ENCODE data around the gene FGF14. TPM values are rescaled to one million over a fixed set of nuclear protein-coding genes. Genes with fewer than 3 reads are reported as not detected.

Gene FGF14
- total RNA-seq, 2 donors from 2014 or later = 0.14 TPM

GRCh38 chr13:102405499-102406100 is 3.8 kb upstream of the FGF14 start:
- no peaks in the 10 kb centered on the region for H3K27me3 ChIP-seq (replicated peaks; ENCODE audit: insufficient read depth)
- H3K36me3 ChIP-seq = no peaks in the 10 kb centered on the region
- peaks cover 0 to 11% of the 10 kb centered on the region in 2 donors for H3K4me1 ChIP-seq (ENCODE audit: control insufficient read depth in 1 of 2, low read depth in 2 of 2)
- H3K27ac ChIP-seq = no peak overlapping the region
- DNase-seq (ENCODE audit: low spot score) (no peak), ATAC-seq (ENCODE audit: insufficient number of reproducible peaks, low FRiP score, low read depth) (no peak)
- no peak for TF ChIP-seq CTCF (IDR thresholded peaks at IDR 0.05)
- no peak overlapping the region for H3K4me3 ChIP-seq
- no peaks in the 10 kb centered on the region for H3K9me3 ChIP-seq

GRCh38 chr13:102402290-102402689 is 442 bp upstream of the FGF14 start:
- no peak for TF ChIP-seq CTCF (IDR thresholded peaks at IDR 0.05)
- no peaks in the 10 kb centered on the region for H3K27me3 ChIP-seq (replicated peaks; ENCODE audit: insufficient read depth)
- H3K4me3 ChIP-seq = peak overlapping the region; percentile 84
- H3K36me3 ChIP-seq = no peaks in the 10 kb centered on the region
- DNase-seq (ENCODE audit: low spot score) (no peak), ATAC-seq (ENCODE audit: insufficient number of reproducible peaks, low FRiP score, low read depth) (no peak)
- H3K27ac ChIP-seq = no peak overlapping the region
- no peaks in the 10 kb centered on the region for H3K9me3 ChIP-seq
- H3K4me1 ChIP-seq (ENCODE audit: control insufficient read depth in 1 of 2, low read depth in 2 of 2) = peaks cover 0 to 20% of the 10 kb centered on the region in 2 donors

GRCh38 chr13:102401265-102401664 is 583 bp downstream of the FGF14 start:
- no peak for ATAC-seq (ENCODE audit: insufficient number of reproducible peaks, low FRiP score, low read depth)
- TF ChIP-seq CTCF (IDR thresholded peaks at IDR 0.05) = no peak
- no peak overlapping the region for H3K27ac ChIP-seq

GRCh38 chr13:102400675-102401145 is 1.1 kb downstream of the FGF14 start:
- no peak for TF ChIP-seq CTCF (IDR thresholded peaks at IDR 0.05)
- peak; percentile 31 for ATAC-seq (ENCODE audit: insufficient number of reproducible peaks, low FRiP score, low read depth)
- Histone ChIP-seq H3K27ac (no peak overlapping the region), H3K4me3 (peak overlapping the region; percentile 84), H3K4me1 (ENCODE audit: control insufficient read depth in 1 of 2, low read depth in 2 of 2) (peaks cover 0 to 22% of the 10 kb centered on the region in 2 donors), H3K36me3 (no peaks in the 10 kb centered on the region), H3K27me3 (replicated peaks; ENCODE audit: insufficient read depth) (no peaks in the 10 kb centered on the region), H3K9me3 (no peaks in the 10 kb centered on the region)
- no peak for DNase-seq (ENCODE audit: low spot score)

More at GRCh38 chr13:102401265-102401664, 583 bp downstream of the FGF14 start:
- no peak for DNase-seq (ENCODE audit: low spot score)
- Histone ChIP-seq H3K4me3 (peak overlapping the region; percentile 84), H3K4me1 (ENCODE audit: control insufficient read depth in 1 of 2, low read depth in 2 of 2) (peaks cover 0 to 20% of the 10 kb centered on the region in 2 donors), H3K36me3 (no peaks in the 10 kb centered on the region), H3K9me3 (no peaks in the 10 kb centered on the region), H3K27me3 (replicated peaks; ENCODE audit: insufficient read depth) (no peaks in the 10 kb centered on the region)

GRCh38 chr13:102399791-102400674 is 1.8 kb downstream of the FGF14 start:
- no peak for ATAC-seq (ENCODE audit: insufficient number of reproducible peaks, low FRiP score, low read depth)
- H3K4me1 ChIP-seq (ENCODE audit: control insufficient read depth in 1 of 2, low read depth in 2 of 2) = peaks cover 0 to 29% of the 10 kb centered on the region in 2 donors
- no peak for TF ChIP-seq CTCF (IDR thresholded peaks at IDR 0.05)
- H3K27me3 ChIP-seq (replicated peaks; ENCODE audit: insufficient read depth) = no peaks in the 10 kb centered on the region
- peak overlapping the region; percentile 84 for H3K4me3 ChIP-seq
- no peaks in the 10 kb centered on the region for H3K9me3 ChIP-seq
- no peak for DNase-seq (ENCODE audit: low spot score)
- H3K36me3 ChIP-seq = no peaks in the 10 kb centered on the region
- no peak overlapping the region for H3K27ac ChIP-seq
